ENCODE measurements around the gene DYNLT4.

The DYNLT4 gene

DNA sequence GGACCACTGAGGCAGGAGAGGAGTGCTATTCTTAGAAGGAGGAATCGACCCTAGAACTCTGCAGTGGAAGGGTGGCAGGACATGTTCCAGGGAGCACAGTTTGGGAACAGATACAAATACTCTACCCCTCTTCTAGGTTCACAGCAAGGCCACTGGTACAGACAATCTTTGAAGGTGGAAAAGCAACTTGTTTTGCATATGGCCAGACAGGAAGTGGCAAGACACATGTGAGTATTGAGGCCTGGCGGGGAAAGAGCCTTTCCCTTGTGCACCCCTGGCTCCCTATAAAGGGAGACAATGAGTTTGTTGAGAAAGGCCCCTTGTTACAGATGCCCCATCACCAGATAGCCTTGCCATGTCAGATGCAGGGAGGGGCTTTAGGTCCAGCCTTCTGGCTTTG lies 49.7 kb downstream of the DYNLT4 start:
- DNase-seq (ENCODE audit: low spot score) = no peak

Measured in left forelimb (tissue), 1 donor.